GM18505 (cell line): ENCODE measurements around the gene TSPAN4.

ENCODE experiments used
- ATAC-seq: cut with Tn5 transposase; IDR thresholded peaks from one replicate; pipeline ENCODE4 v1.9.1; 2021; ENCODE audit not compliant: unreplicated experiment
- POLR2A ChIP-seq: IDR thresholded peaks from 4 replicates; pipeline ENCODE4 v1.6.1; 2011; ENCODE audit warnings: borderline replicate concordance; ENCODE audit not compliant: insufficient read depth, insufficient read length; ENCODE audit errors: extremely low read depth

The TSPAN4 gene

DNA sequence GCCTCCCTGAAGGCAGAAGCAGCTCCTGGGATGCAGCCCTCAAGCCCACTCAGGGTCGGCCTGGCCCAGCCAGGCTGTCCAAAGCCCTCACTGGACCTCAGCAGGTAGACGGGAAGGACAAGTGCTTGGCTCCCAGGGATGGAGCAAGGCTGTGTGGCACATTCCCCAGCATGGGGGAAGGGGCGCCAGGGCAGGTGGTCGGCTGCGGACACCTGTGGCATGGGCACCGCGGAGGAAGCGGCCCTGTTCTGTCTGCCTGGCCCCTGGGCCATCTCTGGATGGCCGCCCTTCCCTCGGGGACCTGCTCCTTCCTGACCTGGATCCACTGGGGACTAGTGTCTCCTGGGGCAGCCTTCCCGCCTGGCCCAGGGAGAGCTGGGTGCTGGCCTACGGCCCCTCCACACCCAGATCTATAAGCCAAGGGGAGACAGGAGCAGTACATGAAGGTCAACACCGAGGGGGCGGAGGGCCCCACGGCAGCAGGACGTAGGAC, 42.0 kb downstream of the TSPAN4 start:
- ATAC-seq, result no peak
- no peak for TF ChIP-seq POLR2A

DNA sequence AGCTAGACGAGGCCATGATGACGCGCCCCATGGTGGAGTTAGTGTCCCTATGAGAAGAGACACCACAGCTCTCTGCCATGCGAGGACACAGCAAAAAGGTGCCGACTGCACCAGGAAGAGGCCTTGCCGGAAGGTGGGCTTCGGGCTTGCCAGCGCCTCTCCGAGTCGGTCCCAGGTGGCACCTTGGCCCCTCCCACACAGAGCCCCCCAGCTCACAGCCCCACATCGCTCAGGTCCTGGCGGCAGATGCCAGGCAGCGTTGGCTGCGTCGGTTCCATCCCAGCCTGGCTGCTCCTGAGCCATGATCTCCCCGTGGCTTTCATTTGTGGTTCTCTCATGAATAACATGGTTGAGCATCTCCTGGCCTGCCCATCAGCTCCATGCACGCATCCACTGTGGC, 43.9 kb downstream of the TSPAN4 start:
- no peak for ATAC-seq
- TF ChIP-seq POLR2A, result no peak

DNA sequence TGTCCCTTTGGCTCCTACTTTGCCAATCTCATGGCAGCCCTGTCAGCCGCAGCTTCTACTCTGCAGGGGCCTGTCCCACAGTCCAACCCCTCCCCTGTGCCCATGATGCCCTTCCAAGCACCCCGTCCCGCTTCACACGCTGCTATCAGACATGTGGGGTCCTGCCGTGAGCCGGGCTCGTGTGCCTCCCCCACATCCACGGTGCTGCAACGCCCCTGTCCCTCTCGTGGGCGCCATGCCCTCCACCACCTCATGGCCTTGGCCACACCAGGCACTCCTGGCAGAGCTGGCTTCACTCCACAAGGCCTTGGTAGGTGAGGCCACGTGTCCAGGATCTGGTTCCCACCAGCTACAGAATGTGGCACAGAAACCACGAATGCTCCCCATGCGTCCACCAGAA, 44.9 kb downstream of the TSPAN4 start:
- TF ChIP-seq POLR2A, result no peak
- ATAC-seq, result no peak

DNA sequence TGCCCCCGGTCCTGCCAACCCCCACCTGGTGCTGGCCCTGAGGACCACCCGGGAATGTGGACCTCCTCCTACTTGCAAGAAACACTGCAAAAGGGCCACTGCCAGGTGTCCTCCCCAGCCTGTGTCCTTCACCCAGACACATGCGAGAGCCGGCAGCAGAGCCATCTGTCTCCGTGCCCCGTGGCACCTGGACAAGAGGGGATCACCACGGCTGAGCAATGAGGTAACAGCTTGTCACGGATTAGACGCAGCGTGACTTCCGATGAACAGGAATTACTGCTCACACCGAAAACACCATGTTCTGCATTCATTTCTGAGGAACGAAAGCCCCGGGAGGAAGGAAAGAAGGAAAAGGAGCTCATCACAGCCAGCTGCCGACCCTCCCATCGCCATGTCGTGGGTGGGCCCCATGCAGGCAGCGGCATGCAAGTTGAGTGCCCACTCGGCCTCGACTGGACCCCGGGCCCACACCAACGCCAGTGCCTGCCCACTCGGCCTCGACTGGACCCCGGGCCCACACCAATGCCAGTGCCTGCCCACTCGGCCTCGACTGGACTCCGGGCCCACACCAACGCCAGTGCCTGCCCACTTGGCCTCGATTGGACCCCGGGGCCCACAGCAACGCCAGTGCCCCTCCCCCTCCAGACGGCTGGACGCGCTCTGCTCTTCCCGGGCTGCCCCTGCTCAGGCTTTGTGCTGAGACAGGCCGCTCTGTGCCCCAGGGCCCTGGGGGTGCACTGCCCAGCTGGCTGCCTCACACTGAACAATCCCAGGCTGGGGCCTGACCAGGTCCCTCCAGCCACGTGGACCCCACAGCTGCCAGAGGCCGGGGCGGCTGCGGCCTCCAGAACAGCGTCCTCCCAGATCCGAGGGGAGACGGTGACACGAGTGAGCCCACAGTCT, 45.9 kb downstream of the TSPAN4 start:
- TF ChIP-seq POLR2A, result no peak
- ATAC-seq, result no peak

DNA sequence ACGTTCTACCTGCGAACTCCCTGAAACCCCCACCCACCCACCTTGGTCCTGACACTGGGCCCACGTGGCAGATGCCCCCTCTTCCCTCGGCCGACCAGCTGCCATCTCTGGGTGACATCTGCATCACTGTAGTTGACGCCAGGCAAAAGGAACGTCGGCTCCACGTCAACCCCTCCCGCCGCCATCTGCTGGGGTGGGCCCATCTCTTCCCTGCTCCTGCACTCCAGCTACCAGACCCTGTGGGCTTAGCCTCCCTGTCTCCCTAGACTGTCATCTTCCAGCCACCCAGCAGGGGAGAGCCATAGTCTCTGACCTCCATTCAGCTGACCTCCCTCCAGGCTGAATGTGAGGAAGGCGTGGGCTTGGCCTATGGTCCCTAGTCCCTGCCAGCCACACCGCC, 46.6 kb downstream of the TSPAN4 start:
- ATAC-seq, result no peak
- no peak for TF ChIP-seq POLR2A

DNA sequence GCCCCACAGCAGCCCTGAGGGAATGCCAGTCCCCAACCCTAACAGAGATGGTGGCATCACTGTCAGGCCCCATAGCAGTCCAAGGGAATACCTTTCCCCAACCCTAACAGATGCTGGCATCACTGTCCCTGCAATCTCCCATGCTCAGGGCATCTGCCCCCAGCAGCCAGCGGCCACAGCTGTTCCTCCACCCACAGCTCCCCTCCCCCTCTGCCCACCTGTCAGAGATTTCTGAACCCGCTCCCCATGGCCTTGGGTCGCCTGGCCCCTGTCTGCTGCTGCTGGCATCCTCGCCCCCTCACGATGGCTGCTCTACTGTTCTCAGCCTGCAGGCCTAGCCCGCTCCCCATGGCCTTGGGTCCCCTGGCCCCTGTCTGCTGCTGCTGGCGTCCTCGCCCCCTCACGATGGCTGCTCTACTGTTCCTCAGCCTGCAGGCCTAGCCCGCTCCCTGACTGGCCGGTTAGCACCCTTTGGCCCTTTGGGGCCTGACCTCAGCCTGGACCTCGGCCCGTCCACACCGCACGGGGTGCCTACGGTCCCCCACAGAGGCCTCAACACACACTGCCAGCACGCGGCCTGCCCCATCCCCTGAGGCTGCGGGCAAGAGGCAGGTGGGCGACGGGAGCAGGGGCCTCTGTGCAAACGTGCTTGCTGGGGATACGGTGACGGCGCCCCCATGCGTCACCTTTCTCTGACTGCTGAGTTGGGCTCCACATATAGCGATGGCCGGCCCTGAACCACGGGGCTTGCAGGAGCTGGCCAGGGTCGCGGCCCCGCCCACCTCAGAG, 47.2 kb downstream of the TSPAN4 start:
- ATAC-seq, result no peak
- TF ChIP-seq POLR2A, result no peak

DNA sequence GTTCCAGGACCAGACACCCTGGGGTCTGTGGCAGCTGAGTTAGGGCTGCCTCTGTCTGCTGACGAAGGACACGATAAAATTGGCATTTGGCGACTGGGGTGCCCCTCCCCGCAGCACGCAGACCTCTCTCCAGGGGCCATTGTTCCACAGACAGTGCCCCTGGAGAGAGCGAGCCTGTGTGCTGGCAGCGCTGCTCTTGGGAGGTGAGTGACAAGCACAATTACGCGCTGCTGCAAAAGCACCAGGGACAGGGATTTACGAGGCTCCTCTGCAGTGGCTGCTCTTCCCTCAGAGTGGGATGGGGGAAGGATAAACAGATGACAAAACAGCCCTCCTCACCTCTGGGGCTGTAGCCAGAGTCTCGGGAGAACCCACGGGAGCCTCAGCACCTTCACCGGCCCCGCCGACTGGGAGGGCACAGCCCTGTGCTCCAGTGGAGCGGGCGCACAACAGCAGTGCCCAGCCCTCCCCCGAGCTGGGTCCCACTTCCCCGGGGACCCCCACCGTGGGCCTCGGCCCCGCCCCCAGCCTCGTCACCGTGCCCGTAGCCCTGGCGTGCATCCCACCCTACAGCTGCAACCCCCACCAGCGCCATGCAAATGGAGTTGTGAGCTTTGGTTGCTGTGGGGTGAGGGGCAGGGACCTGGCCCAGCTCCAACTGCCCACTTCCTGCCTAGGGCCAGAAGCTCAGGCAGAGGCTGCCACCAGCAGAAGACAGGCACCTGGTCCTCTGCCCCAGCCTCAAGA, 48.3 kb downstream of the TSPAN4 start:
- no peak for TF ChIP-seq POLR2A
- no peak for ATAC-seq

DNA sequence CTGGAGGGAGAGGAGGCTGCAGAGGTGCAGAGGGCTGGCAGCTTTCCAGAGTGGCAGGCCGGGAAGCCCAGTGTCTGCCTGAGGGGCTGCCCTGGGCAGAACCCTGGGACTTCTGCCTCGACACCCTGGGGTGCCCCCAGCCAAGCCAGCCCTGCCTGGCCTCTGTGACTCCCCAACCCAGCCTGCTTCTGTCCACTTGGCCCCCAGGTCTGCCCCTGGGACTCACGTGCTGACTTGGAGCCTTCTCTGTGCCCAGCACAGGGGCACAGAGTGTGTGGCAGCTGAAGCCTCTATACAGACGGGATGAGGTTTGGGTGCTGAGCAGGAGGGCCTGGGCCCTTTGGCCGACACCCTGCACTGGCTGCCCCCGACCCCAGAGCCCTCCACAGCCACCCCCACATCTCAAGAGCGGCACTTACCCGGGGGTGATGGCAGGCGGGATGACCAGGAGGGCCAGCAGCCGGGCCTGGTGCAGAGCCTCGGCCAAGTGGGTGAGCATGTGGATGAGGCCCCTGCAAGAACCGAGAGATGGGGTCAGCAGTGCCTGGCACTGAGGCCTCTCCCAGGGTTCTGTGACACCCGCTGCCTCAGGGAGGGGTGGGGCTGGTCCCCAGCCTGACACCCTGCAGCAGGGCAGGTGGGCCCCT, 50.5 kb downstream of the TSPAN4 start:
- TF ChIP-seq POLR2A, result no peak
- ATAC-seq, result no peak

DNA sequence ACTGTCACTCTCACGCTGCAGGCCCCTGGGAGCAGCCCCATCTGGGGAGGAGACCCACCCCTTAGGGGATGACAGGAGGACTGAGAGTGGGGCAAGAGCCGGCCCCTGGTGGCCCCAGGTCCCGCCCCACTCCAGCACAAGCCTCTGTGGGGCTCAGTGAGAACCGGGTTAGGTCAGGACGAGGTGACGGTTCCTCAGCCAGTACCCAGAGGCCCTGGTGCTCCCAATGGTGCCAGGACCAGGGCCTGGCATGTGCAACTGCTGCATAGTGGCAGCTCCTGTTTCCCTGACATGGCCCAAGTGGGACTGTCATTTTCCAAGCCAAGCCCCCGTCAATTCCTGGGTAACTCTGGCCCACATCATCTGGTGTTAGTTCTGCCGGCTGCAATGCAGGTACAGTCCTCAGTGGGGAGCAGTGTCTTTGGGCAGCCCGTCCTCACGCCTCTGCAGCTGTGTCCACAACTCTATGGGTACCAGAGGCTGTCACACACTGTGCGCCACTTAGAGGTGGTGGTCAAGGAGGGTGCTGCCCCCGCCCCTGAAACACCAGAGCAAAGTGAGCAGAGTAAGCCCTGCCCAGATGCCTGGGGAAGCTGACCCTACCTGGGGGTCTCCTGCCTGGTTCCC, 52.0 kb downstream of the TSPAN4 start:
- no peak for ATAC-seq
- TF ChIP-seq POLR2A, result no peak

DNA sequence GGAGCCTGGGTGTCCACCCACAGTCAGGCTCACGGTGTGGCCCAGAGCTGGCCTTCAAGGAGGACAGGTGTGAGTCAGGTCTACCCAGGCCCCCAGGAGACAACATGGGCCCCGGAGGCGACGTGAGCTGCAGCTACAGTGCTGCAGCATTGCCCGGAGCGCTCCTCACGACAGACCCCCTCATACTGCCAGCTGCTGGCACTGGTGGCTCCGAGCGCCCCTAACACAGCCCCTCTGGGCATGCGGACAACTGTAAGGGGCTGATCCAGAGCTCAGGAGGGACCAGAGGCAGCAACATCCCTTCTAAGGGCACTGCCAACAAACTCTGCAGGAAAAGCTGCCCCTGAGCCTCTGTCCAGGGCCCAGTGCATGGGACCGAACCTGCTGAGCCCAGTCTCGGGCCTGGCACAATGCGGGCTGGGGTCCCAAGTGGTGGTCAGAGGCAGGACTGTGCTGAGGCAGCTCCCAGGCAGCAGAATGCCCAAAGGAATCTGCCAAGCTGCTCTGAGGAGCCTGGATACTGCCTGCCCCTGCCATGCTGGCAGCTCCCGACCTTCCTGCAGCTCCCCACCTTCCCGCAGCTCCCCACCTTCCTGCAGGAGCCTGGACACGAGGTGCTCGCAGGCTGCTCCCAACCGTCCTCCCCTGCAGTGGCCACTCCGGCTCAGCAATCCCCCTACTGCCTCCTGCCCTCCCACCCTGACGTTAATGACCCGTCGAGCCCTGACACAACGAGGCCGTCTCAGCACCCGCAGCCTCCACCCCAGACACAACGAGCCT, 52.9 kb downstream of the TSPAN4 start:
- no peak for TF ChIP-seq POLR2A
- no peak for ATAC-seq

DNA sequence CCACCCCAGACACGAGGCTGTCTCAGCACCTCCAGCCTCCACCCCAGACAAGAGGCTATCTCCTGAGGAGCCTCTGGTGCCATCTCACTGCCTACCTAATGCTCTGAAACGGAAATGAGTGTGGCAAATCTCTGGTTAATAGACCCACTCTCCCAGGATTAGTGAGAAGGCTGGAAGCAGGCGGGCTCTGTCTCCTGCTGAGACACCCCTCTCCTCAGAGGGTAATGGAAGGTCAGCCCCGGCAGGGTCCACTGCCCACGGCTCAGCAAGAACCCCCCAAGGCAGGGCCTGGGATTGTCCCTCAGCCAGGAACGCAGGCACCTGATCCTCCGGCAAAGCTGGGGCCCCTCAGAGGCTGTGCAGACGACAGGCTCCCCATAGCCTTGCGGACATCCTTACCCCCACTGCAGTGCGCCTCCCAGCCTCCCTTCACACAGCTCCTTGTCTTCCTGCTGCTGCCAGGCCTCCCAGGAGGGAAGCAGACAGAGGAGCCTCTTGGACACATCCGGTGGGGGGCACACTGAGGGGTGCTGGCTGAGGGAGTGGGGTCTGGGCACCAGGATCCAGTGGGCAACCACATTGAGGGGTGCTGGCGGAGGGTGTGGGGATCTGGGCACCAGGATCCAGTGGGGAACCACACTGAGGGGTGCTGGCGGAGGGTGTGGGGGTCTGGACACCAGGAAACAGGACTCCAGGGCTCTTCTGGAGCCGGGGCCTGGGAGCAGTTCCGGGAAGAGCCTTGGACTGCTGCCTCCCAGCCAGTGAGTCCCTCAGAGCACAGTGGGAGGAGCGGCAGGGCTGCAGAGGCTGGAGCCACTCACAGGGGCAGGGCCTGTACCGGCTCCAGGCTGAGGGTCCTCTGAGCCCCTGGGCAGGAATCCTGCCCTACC, 54.8 kb downstream of the TSPAN4 start:
- ATAC-seq, result no peak
- TF ChIP-seq POLR2A, result no peak

DNA sequence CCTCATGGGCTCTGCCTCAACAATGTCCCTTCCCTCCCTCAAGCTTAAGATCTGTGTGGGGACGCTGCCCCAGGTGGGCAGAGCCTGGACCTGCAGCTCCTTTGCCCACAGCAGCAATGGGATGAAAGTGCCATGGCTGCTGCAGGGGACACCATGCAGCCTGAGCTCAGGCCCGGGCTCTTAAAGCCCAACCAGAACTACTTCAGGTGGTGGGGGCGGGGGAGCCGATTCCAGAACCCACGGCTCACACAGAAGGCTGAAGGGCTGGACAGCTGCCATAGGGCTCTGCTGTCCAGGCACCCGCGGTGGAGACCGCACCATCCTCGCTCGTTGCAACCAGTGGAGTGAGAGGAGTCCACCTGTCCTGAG, 55.5 kb downstream of the TSPAN4 start:
- no peak for TF ChIP-seq POLR2A
- no peak for ATAC-seq
